OCI-LY1 (cell line): ENCODE measurements around the gene CLTC.
"Not testable (repeated sequence)": the region's sequence is repeated elsewhere in the genome, so short reads cannot be mapped to it uniquely, and the experiment has no call there.

Source experiments
- H2AFZ ChIP-seq: fragments of 200-600 bp; sonication (generic), shearing (Covaris generic); 2 replicates; pipeline ENCODE4 v1.6.0; 2014; ENCODE audit warnings: antibody characterized with exemption, mild to moderate bottlenecking, low read length
- H3F3A ChIP-seq: fragments of 200-600 bp; sonication (generic), shearing (Covaris generic); 2 replicates; pipeline ENCODE4 v1.6.0; 2014; ENCODE audit warnings: mild to moderate bottlenecking, antibody characterized with exemption, low read length, moderate library complexity; ENCODE audit not compliant: insufficient read depth
- H3K27ac ChIP-seq: fragments of 200-600 bp; sonication (generic); 2 replicates; pipeline ENCODE4 v1.5.1; 2014; ENCODE audit warnings: low read length, mixed run types, mild to moderate bottlenecking, low read depth; ENCODE audit not compliant: poor library complexity, severe bottlenecking
- H3K27me3 ChIP-seq: fragments of 200-600 bp; sonication (generic); 2 replicates; pipeline ENCODE4 v1.6.0; 2014; ENCODE audit warnings: antibody characterized with exemption, mild to moderate bottlenecking, low read length, moderate library complexity; ENCODE audit not compliant: insufficient read depth
- H3K36me3 ChIP-seq: fragments of 200-600 bp; sonication (generic); 2 replicates; pipeline ENCODE4 v1.6.1; 2014; ENCODE audit warnings: mild to moderate bottlenecking, antibody characterized with exemption, low read length, moderate library complexity, mixed read lengths; ENCODE audit not compliant: insufficient read depth
- H3K4me1 ChIP-seq: fragments of 200-600 bp; sonication (generic); 2 replicates; pipeline ENCODE4 v1.5.1; 2014; ENCODE audit warnings: mild to moderate bottlenecking, low read length, moderate library complexity; ENCODE audit not compliant: insufficient read depth, severe bottlenecking
- H3K4me2 ChIP-seq: fragments of 200-600 bp; sonication (generic), shearing (Covaris generic); 2 replicates; pipeline ENCODE4 v1.6.1; 2014; ENCODE audit warnings: low read length
- H3K4me3 ChIP-seq: fragments of 200-600 bp; sonication (generic); 2 replicates; pipeline ENCODE4 v1.5.1; 2014; ENCODE audit warnings: low read length, low read depth, mild to moderate bottlenecking, mixed read lengths; ENCODE audit not compliant: poor library complexity, severe bottlenecking
- H3K79me2 ChIP-seq: fragments of 200-600 bp; shearing (Covaris generic); 2 replicates; pipeline ENCODE4 v1.6.1; 2016; ENCODE audit warnings: mixed run types, low read length, mixed read lengths; ENCODE audit not compliant: insufficient read depth
- H3K9ac ChIP-seq: fragments of 200-600 bp; sonication (generic), shearing (Covaris generic); 2 replicates; pipeline ENCODE4 v1.6.1; 2014; ENCODE audit warnings: mild to moderate bottlenecking, low read length, mixed read lengths
- H3K9me2 ChIP-seq: fragments of 200-600 bp; sonication (generic), shearing (Covaris generic); 2 replicates; pipeline ENCODE4 v1.6.1; 2014; ENCODE audit warnings: low read depth, mild to moderate bottlenecking, low read length, mixed read lengths
- H3K9me3 ChIP-seq: fragments of 200-600 bp; shearing (Covaris generic); 2 replicates; pipeline ENCODE4 v1.6.1; 2014; ENCODE audit warnings: low read length, mixed read lengths
- H4K20me1 ChIP-seq: fragments of 200-600 bp; sonication (generic), shearing (Covaris generic); 2 replicates; pipeline ENCODE4 v1.6.0; 2016; ENCODE audit warnings: mild to moderate bottlenecking, low read length; ENCODE audit not compliant: insufficient read depth
- CTCF ChIP-seq: fragments of 200-600 bp; sonication (generic), shearing (Covaris generic); IDR thresholded peaks from 2 replicates; pipeline ENCODE4 v1.5.1; 2017; ENCODE audit warnings: mild to moderate bottlenecking, antibody characterized with exemption, low read length, moderate library complexity, mixed read lengths
- EZH2 ChIP-seq: fragments of 200-600 bp; sonication (generic), shearing (Covaris generic); IDR thresholded peaks from 2 replicates; pipeline ENCODE4 v1.8.0; 2017; ENCODE audit warnings: borderline replicate concordance, mixed run types, mild to moderate bottlenecking, antibody characterized with exemption, low read length, moderate library complexity, mixed read lengths

The CLTC gene

DNA sequence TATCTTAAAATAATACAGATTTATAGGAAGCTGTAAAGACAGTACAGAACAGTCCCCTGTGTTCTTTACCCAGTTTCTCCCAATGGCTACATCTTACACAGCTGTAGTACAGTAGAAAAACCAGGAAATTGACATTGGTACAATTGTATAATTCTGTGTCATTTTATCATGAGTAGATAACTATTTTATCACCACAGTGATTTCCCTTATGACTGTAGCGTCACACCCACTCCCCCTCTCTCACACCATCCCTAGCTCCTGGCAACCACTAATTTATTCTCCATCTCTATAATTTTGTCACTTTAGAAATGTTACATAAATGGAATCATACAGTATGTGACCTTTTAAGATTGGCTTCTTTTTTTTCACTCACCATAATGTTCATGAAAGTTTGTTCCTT, 30.9 kb downstream of the CLTC start:
- no peaks in the 10 kb centered on the region for H4K20me1 ChIP-seq
- H2AFZ ChIP-seq = no peak overlapping the region
- H3K9me3 ChIP-seq = 0 out of 2 replicates have a peak, but pooled peaks cover 3% of the 10 kb centered on the region
- TF ChIP-seq EZH2 (no peak), CTCF (no peak)
- no peaks in the 10 kb centered on the region for H3K9me2 ChIP-seq
- peaks cover 9% of the 10 kb centered on the region for H3K79me2 ChIP-seq
- H3K4me2 ChIP-seq = no peak overlapping the region
- H3K4me3 ChIP-seq = no peak overlapping the region
- H3K27me3 ChIP-seq = no peaks in the 10 kb centered on the region
- peaks cover 95% of the 10 kb centered on the region for H3K36me3 ChIP-seq
- no peak overlapping the region for H3K9ac ChIP-seq
- H3F3A ChIP-seq = no peaks in the 10 kb centered on the region
- no peaks in the 10 kb centered on the region for H3K4me1 ChIP-seq
- H3K27ac ChIP-seq = no peak overlapping the region

DNA sequence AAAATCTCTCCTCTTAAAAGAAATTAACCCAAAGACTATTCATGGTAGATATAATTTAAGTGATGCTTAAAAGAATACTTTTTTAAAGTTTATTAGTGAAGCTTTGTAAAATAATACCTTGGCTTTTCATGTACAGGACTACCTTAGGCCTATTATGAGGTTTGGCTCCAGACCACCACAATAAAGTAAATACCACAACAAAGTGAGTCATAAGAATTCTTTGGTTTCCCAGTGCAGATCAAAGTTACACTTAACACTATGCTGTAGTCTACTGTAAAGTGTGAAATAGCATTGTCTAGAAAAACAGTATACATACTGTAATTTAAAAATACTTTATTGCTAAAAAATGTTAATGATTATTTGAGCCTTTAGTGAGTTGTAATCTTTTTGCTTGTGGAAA, 31.7 kb downstream of the CLTC start:
- no peak overlapping the region for H3K4me3 ChIP-seq
- peaks cover 95% of the 10 kb centered on the region for H3K36me3 ChIP-seq
- H3K4me2 ChIP-seq = no peak overlapping the region
- H3K4me1 ChIP-seq = no peaks in the 10 kb centered on the region
- H3K79me2 ChIP-seq = peaks cover 9% of the 10 kb centered on the region
- H3K27me3 ChIP-seq = no peaks in the 10 kb centered on the region
- no peak overlapping the region for H2AFZ ChIP-seq
- TF ChIP-seq EZH2 = no peak
- no peak for TF ChIP-seq CTCF
- no peaks in the 10 kb centered on the region for H4K20me1 ChIP-seq
- no peaks in the 10 kb centered on the region for H3K9me2 ChIP-seq
- H3K9me3 ChIP-seq = 0 out of 2 replicates have a peak, but pooled peaks cover 3% of the 10 kb centered on the region
- H3F3A ChIP-seq = no peaks in the 10 kb centered on the region
- no peak overlapping the region for H3K27ac ChIP-seq
- H3K9ac ChIP-seq = no peak overlapping the region

DNA sequence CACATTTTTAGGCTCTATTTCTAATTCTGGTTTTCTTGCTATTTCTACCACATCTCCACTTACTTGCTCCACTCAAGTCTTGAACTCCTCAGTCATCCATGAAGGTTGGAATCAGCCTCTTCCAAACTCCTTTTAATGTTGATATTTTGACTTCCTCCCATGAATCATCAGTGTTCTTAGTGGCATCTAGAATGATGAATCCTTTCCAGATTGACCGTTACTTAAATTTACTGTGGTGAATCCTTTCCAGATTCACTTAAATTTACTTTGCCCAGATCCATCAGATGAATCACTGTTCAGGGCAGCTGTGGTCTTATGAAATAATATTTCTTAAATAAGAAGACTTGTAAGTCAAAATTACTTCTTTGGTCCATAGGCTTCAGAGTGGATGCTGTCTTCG, 32.4 kb downstream of the CLTC start:
- Histone ChIP-seq H3K9me3 (0 out of 2 replicates have a peak, but pooled peaks cover 3% of the 10 kb centered on the region), H3K79me2 (peaks cover 8% of the 10 kb centered on the region), H4K20me1 (no peaks in the 10 kb centered on the region), H3K9me2 (no peaks in the 10 kb centered on the region), H3K4me1 (no peaks in the 10 kb centered on the region), H3K4me3 (no peak overlapping the region), H3K9ac (no peak overlapping the region), H3K27me3 (no peaks in the 10 kb centered on the region), H2AFZ (no peak overlapping the region), H3K4me2 (no peak overlapping the region), H3K27ac (no peak overlapping the region), H3F3A (no peaks in the 10 kb centered on the region), H3K36me3 (peaks cover 94% of the 10 kb centered on the region)
- TF ChIP-seq EZH2 = no peak

DNA sequence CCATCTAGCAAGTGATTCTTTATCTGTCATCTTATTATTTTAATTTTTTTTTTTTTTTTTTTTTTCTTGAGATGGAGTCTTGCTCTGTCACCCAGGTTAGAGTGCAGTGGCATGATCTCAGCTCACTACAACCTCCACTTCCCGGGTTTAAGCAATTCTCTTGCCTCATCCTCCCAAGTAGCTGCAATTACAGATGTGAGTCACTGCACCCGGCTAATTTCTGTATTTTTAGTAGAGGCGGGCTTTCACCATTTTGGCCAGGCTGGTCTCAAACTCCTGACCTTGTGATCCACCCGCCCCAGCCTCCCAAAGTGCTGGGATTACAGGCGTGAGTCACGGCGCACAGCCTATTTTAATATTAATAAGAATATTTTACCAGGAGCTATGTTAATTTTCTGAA, 36.9 kb downstream of the CLTC start:
- peaks cover 89% of the 10 kb centered on the region for H3K36me3 ChIP-seq
- H3K9me2 ChIP-seq, H3K4me2 ChIP-seq, H3K9me3 ChIP-seq, H4K20me1 ChIP-seq, H3K27ac ChIP-seq, H3K4me1 ChIP-seq, H3K9ac ChIP-seq, H3K79me2 ChIP-seq, H3K4me3 ChIP-seq, H3K27me3 ChIP-seq, H3F3A ChIP-seq, H2AFZ ChIP-seq: not testable (repeated sequence)
